T-helper 2 cell treated with Interferon-gamma antibody and Interleukin-4, amounts not matched to agents 5 μg/mL and 100 μg/mL, for 36 hours (primary cell): Measurements from ENCODE around the gene ABCB11.

Experiments
- DNase-seq: peaks from one replicate; pipeline ENCODE4 v3.0.0; 2021; ENCODE audit warnings: low spot score
- H3K27ac Mint-ChIP-seq: one replicate; pipeline ENCODE4 v1.8.0; 2021; ENCODE audit warnings: mild to moderate bottlenecking, mixed read lengths
- H3K27me3 Mint-ChIP-seq: one replicate; pipeline ENCODE4 v1.8.0; 2021; ENCODE audit warnings: low read depth, mixed read lengths
- H3K36me3 Mint-ChIP-seq: one replicate; pipeline ENCODE4 v1.8.0; 2021; ENCODE audit warnings: low read depth, mixed read lengths
- H3K4me1 Mint-ChIP-seq: one replicate; pipeline ENCODE4 v1.8.0; 2021; ENCODE audit warnings: low read depth, mixed read lengths
- H3K4me3 Mint-ChIP-seq: one replicate; pipeline ENCODE4 v1.8.0; 2022; ENCODE audit warnings: mild to moderate bottlenecking, moderate library complexity, mixed read lengths
- H3K9me3 Mint-ChIP-seq: one replicate; pipeline ENCODE4 v1.8.0; 2021; ENCODE audit warnings: mixed read lengths

The ABCB11 gene

DNA sequence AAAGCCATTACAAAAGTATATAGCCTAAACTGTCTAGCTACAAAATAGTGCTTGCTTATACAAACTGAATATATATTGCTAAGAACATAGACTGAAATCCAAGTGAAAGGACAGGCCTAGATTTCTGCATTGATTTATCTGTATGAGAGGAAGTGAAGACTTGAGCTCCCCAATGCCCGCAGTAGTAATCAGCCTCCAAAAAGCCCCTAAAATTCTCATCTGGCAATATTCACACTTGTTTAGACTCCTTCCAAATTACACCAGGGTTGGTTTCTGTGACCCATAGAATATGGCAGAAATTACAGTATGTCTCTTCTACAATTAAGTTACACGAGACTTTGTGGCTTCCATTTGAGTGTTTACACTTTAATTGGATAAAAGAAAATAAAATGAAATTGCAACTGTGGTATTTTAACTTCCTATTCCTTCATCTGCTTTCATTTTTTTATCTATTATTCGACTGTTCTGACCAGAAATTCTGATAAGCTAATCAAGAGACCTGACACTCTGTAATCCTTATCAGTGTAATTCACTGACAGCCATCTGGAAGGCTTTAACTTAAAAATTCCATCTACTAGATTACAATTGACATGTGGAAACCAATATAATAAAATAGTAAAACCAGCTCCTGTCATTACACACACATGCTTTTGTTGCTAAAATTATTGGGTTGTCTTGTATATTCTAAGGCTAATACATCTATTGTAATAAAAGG lies 21.1 kb downstream of the ABCB11 start:
- H3K4me1 Mint-ChIP-seq: peaks cover 2% of the 10 kb centered on the region
- no peak overlapping the region for H3K4me3 Mint-ChIP-seq
- H3K9me3 Mint-ChIP-seq: no peaks in the 10 kb centered on the region
- no peaks in the 10 kb centered on the region for H3K27me3 Mint-ChIP-seq
- no peaks in the 10 kb centered on the region for H3K36me3 Mint-ChIP-seq
- no peak for DNase-seq
- H3K27ac Mint-ChIP-seq: no peak overlapping the region

DNA sequence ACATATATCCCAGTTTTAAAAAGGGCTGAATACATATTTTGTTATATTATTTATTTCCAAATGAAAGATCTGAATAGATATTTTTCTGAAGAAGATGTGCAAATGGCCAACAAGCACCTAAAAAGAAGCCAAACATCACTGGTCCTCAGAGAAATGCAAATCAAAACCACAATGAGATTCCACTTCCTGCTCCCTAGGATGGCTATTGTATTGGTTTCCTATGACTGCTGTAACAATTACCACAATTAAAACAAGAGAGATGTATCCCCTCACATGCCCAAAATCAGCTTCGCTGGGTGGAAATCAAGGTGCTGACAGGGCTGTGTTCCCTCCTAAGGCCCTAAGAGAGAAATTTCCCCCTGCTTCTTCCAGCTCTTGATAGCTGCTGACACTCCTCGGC lies 23.2 kb downstream of the ABCB11 start:
- no peaks in the 10 kb centered on the region for H3K27me3 Mint-ChIP-seq
- no peak overlapping the region for H3K27ac Mint-ChIP-seq
- DNase-seq: no peak
- H3K4me3 Mint-ChIP-seq: no peak overlapping the region
- H3K4me1 Mint-ChIP-seq: peaks cover 2% of the 10 kb centered on the region
- H3K36me3 Mint-ChIP-seq: no peaks in the 10 kb centered on the region
- H3K9me3 Mint-ChIP-seq: no peaks in the 10 kb centered on the region

DNA sequence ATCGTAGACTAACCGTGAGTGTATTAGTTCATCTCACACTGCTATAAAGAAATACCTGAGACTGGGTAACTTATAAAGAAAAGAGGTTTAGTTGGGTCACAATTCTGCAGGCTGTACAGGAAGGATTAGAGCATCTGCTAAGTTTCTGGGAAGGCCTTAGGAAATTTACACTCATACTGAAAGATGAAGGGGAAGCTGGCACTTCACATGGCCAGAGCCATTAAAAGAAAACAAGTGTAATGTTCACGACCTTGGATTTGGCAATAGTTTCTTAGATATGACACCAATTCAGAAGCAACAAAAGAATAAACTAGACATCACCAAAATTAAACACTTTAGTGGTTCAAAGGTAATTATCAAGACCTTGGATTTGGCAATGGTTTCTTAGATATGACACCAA lies 23.8 kb downstream of the ABCB11 start:
- Mint-ChIP-seq H3K9me3 (no peaks in the 10 kb centered on the region), H3K27me3 (no peaks in the 10 kb centered on the region), H3K4me3 (no peak overlapping the region), H3K36me3 (no peaks in the 10 kb centered on the region), H3K4me1 (peaks cover 2% of the 10 kb centered on the region), H3K27ac (no peak overlapping the region)
- no peak for DNase-seq

DNA sequence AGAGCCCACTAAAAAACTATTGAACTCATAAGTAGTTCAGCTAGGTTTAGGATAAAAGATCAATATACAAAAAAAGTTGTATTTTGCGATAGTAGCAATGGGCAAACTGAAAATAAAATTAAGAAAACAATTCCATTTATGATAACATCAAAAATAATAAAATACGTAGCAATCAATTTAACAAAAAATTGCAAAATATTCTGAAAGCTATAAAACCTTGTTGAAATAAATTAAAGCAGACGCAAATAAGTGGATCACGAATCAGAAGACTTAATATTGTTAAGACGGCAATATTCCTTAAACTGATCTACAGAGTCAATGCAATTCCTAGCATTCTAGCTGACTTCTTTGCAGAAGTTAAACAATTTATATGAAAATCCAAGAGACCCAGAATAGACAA lies 24.5 kb downstream of the ABCB11 start:
- Mint-ChIP-seq H3K36me3 (no peaks in the 10 kb centered on the region), H3K27me3 (no peaks in the 10 kb centered on the region), H3K4me3 (no peak overlapping the region)

DNA sequence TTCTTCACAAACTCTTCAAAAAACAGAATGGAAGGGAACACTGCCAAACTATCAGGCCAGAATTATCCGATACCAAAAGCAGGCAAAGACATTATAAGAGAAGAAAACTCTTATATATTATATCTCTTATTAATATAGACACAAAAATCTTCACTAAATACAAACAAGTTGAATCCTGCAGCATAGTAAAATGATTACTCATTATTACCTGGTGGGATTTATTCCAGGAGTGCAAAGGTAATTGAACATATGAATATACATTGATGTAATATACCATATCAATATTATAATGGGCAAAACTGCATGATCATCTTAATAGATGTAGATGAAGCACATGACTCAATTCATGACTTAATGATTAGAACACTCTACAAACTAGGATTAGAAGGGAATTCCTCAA lies 25.1 kb downstream of the ABCB11 start:
- no peak overlapping the region for H3K27ac Mint-ChIP-seq
- H3K9me3 Mint-ChIP-seq: no peaks in the 10 kb centered on the region
- no peak overlapping the region for H3K4me3 Mint-ChIP-seq
- no peaks in the 10 kb centered on the region for H3K27me3 Mint-ChIP-seq
- no peaks in the 10 kb centered on the region for H3K36me3 Mint-ChIP-seq
- H3K4me1 Mint-ChIP-seq: peaks cover 2% of the 10 kb centered on the region
- DNase-seq: no peak

More for the DNA sequence above, 24.5 kb downstream of the ABCB11 start:
- Mint-ChIP-seq H3K27ac (no peak overlapping the region), H3K9me3 (no peaks in the 10 kb centered on the region), H3K4me1 (peaks cover 2% of the 10 kb centered on the region)
- DNase-seq: no peak

DNA sequence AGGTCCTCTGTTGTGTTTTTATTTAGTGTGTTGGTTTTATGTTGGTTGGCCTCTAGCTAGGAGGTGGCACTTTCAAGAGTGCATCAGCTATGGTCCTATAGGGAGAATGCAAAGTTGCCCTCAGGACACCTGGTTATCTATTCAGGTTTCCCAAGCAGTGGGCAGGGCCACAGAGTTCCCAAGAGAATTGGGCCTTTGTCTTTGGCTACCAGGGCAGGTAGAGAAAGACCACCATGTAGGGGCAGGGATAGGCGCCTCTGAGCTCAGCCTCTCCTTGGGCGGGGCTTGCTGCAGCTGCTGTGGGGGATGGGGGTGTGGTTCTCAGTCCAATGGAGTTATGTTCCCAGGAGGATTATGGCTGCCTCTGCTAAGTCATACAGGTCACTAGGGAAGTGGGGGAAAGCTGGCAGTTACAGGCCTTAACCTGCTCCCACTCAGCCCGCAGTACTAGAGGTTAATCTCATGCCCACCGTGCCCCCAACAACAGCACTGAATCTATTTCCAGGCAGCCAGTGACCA lies 26.0 kb downstream of the ABCB11 start:
- Mint-ChIP-seq H3K27me3 (peaks cover 4% of the 10 kb centered on the region), H3K4me1 (peaks cover 2% of the 10 kb centered on the region), H3K36me3 (no peaks in the 10 kb centered on the region), H3K9me3 (no peaks in the 10 kb centered on the region), H3K4me3 (no peak overlapping the region), H3K27ac (no peak overlapping the region)
- no peak for DNase-seq

DNA sequence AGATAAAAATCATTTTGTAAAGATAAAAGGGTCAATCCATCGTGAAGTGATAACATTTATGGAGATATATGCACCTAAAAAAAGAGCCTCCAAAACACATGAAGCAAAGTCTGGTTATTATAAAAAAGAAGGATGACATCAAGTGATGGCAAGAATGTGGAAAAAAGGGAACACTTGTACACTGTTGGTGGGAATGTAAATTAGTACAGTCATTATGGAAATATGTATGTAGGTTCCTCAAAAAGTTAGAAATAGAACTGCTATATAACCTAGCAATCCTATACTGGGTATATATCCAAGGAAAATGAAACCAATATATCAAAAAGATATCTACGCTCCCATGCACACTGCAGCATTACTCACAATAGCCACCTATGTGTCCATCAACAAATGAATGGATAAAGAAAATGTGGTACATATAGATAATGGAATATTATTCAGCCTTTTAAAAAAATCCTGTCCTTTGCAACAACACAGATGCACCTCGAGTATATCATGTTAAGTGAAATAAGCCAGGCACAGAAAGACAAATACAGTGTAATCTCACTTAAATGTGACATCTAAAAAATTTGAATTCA lies 28.9 kb downstream of the ABCB11 start:
- Mint-ChIP-seq H3K36me3 (no peaks in the 10 kb centered on the region), H3K9me3 (no peaks in the 10 kb centered on the region), H3K4me3 (no peak overlapping the region), H3K27me3 (peaks cover 6% of the 10 kb centered on the region), H3K4me1 (peaks cover 4% of the 10 kb centered on the region), H3K27ac (no peak overlapping the region)
- no peak for DNase-seq

DNA sequence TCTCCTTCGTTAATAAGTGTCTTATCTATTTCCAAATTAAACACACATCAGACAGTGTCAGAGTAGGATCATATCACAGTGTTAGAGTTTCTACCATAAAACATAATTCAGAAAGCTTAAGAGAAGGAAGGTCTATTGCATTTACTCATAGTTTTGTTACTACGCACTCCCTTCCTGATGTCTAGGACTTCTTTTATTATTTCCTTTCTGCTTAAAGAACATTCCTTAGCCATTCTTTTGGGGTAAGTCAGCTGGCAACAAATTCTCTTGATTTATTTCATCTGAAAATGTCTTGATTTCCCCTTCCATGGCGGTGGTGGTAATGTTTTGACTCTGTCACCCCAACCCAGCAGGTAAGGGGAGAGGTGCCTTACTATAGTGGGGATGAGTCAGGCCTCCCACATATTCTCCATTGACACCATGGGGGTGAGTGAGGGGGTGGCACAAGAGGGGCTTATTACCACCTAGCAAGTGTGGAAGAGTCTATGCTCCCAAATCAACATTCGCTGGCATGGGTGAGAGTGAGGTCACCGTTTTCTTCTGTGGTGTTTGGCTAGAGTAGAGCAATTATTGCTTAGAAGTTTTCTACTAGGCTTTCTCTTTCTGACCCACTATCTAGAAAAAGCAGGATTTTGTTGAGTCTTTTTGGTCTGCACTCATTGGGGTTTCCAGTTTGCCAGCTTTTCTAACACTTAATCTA lies 29.9 kb downstream of the ABCB11 start:
- no peak overlapping the region for H3K27ac Mint-ChIP-seq
- no peaks in the 10 kb centered on the region for H3K9me3 Mint-ChIP-seq
- H3K27me3 Mint-ChIP-seq: peaks cover 9% of the 10 kb centered on the region
- no peak overlapping the region for H3K4me3 Mint-ChIP-seq
- no peaks in the 10 kb centered on the region for H3K36me3 Mint-ChIP-seq
- no peak for DNase-seq
- H3K4me1 Mint-ChIP-seq: peaks cover 4% of the 10 kb centered on the region

DNA sequence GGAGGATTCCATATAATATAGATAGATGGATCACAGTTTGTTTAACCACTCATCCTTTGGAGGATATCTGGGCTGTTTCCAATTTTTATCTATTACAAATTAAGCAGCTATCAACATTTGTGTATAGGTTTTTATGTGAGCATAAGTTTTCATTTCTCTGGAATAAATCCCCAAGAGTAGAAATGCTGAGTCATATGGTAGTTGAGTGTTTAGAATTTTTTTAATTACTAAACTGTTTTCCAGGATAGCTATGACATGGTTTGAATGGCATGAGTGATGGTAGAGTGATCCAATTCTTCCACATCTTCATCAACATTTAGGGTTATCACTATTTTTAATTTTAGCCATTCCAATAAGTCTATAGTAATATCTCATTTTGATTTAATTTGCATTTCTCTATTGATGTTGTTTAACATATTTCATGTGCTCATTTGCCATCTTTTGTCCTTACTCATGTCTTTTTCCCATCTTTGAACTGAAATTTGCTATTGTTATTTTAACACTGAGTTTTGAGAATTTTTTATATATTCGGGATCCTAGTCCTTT lies 31.4 kb downstream of the ABCB11 start:
- peaks cover 4% of the 10 kb centered on the region for H3K4me1 Mint-ChIP-seq
- H3K27ac Mint-ChIP-seq: no peak overlapping the region
- H3K4me3 Mint-ChIP-seq: no peak overlapping the region
- DNase-seq: no peak
- H3K9me3 Mint-ChIP-seq: no peaks in the 10 kb centered on the region
- no peaks in the 10 kb centered on the region for H3K36me3 Mint-ChIP-seq
- peaks cover 9% of the 10 kb centered on the region for H3K27me3 Mint-ChIP-seq

DNA sequence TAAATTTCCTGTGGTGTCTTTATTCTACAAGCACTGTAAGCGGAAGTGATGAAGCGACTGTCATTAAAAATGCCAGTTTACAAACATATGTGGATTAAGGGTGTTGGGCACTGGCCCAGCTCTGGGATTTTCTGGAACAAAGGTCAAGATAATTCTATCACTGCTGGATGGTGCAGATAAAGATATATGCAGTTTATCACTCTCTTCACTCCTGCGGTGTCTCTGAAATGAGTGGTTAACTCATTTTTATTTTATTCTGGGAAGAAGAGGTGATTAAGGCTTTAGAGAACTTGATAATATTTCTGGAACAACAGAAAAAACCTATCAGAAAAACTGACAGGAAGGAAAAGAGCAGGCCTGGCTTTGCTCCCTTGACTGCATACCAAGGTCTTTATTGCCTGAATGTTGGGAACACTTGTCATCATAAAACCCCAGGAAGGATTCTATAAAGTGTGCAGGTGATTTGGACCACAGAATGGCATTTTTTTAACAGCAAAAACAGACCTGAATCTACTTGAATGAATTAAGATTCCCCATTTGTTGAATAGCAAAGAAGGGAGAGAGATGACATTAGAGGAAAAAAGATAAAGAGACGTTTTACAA lies 32.4 kb downstream of the ABCB11 start:
- Mint-ChIP-seq H3K4me3 (no peak overlapping the region), H3K36me3 (no peaks in the 10 kb centered on the region), H3K27me3 (peaks cover 9% of the 10 kb centered on the region), H3K27ac (no peak overlapping the region), H3K4me1 (peaks cover 4% of the 10 kb centered on the region), H3K9me3 (no peaks in the 10 kb centered on the region)
- DNase-seq: no peak

DNA sequence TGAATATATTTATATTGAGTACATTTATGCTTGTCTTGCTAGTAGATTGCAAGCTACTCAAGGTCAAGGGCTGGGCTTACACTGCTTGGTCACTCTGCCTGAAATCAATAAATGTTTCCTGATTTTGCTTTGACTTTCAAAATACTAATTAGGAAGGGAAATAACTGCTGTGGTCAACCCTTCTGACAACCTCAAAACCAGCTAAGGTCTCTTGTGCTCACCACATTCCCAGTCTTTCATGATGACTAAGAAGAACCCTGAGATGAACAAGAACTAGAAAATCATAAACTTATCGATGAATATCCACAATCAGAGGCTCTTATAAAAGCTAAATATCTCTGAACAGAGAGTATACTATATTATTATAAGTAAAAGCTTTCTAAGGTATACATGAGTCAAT lies 33.3 kb downstream of the ABCB11 start:
- peaks cover 4% of the 10 kb centered on the region for H3K4me1 Mint-ChIP-seq
- no peak for DNase-seq
- no peak overlapping the region for H3K27ac Mint-ChIP-seq
- no peak overlapping the region for H3K4me3 Mint-ChIP-seq
- peaks cover 9% of the 10 kb centered on the region for H3K27me3 Mint-ChIP-seq
- H3K9me3 Mint-ChIP-seq: no peaks in the 10 kb centered on the region
- no peaks in the 10 kb centered on the region for H3K36me3 Mint-ChIP-seq

DNA sequence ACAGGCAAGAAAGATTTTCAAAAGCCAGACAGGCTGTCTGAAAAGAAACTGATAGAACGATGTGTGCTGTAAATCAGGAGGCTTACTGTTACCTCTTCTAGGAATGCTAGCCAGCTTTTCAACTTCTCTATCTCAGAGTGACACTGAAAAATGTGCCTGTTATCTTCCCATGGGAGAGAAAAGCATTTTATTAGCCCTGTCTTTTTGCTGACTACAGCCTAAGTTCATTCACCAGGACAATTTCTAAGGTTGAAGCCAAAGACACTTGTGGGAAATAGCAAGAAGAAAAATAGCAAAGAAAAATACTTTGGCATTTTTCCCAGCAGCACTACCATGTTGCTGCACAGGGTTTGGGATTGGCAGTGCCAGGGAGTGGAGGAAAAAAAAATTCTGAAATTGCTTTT lies 34.0 kb downstream of the ABCB11 start:
- H3K27me3 Mint-ChIP-seq: peaks cover 9% of the 10 kb centered on the region
- H3K4me1 Mint-ChIP-seq: peaks cover 4% of the 10 kb centered on the region
- H3K4me3 Mint-ChIP-seq: no peak overlapping the region
- H3K36me3 Mint-ChIP-seq: no peaks in the 10 kb centered on the region
- no peak overlapping the region for H3K27ac Mint-ChIP-seq
- DNase-seq: no peak
- no peaks in the 10 kb centered on the region for H3K9me3 Mint-ChIP-seq

DNA sequence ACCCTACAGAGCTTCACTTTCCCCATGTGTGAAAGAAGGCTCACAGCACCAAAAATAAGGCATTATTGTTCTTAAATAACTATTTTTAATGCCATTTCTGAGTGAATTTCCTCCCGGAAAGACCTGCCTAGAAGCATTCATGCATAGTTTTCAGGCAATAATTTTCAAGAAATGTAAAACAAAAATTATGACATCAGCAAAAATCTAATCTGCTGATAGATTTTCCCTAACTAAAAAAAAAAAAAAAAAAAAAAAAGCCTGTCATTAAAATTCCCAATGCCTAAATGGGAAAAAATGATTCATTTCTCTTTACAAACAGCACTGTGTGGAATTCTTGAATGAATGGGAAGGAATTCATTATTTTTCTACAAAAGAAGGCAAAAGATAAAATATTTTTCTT lies 35.4 kb downstream of the ABCB11 start:
- H3K27me3 Mint-ChIP-seq: peaks cover 9% of the 10 kb centered on the region
- no peak overlapping the region for H3K4me3 Mint-ChIP-seq
- no peaks in the 10 kb centered on the region for H3K9me3 Mint-ChIP-seq
- peaks cover 4% of the 10 kb centered on the region for H3K4me1 Mint-ChIP-seq
- H3K27ac Mint-ChIP-seq: no peak overlapping the region
- DNase-seq: no peak
- no peaks in the 10 kb centered on the region for H3K36me3 Mint-ChIP-seq

DNA sequence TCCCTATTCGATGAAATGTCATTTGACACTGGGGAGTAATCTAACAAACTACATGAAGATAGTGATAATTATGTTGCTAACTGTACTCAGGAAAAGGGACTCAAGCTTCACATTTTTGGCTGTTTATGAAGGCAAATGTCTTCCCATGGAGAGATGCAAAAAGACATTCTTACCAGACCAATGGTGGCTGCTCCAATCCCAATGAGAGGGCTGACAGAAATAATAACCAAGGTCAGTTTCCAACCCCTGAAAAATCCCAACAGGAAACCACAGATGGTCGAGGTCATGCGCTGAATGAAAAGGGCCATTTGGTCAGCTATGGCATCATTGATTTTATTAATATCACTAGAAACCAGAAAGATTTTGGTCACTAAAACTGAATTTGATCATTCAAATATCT lies 37.6 kb downstream of the ABCB11 start:
- H3K27me3 Mint-ChIP-seq: peaks cover 10% of the 10 kb centered on the region
- H3K9me3 Mint-ChIP-seq: no peaks in the 10 kb centered on the region
- H3K36me3 Mint-ChIP-seq: no peaks in the 10 kb centered on the region
- peaks cover 4% of the 10 kb centered on the region for H3K4me1 Mint-ChIP-seq
- DNase-seq: no peak
- H3K4me3 Mint-ChIP-seq: no peak overlapping the region
- H3K27ac Mint-ChIP-seq: no peak overlapping the region
